Prostate gland (tissue), 2 donors: Measurements from ENCODE around the gene PTPRG. TPM values are rescaled to one million over a fixed set of nuclear protein-coding genes. Genes with fewer than 3 reads are reported as not detected.
A peak's percentile ranks its signal among the peaks of the same experiment; 100 is the strongest.

Experiments used
- DNase-seq: peaks from one replicate; pipeline ENCODE4 v3.0.0-alpha.2; 2019; ENCODE audit warnings: low spot score
- H3K27ac ChIP-seq, 2 donors: fragments of 200-600 bp; sonication (generic); 2 replicates each; pipeline ENCODE4 v1.5.1; 2017 to 2019
- H3K27me3 ChIP-seq: fragments of 200-600 bp; sonication (generic); replicated peaks from 2 replicates; pipeline ENCODE4 v1.5.1; 2019; ENCODE audit not compliant: insufficient read depth
- H3K36me3 ChIP-seq, 2 donors: fragments of 200-600 bp; sonication (generic); 1 replicate in 1 of 2; 2 replicates in 1 of 2; pipeline versions ENCODE4 v1.5.1 to v1.8.1; 2017 to 2019
- H3K4me1 ChIP-seq: fragments of 200-600 bp; sonication (generic); replicated peaks from 2 replicates; pipeline ENCODE4 v1.5.1; 2019
- H3K4me3 ChIP-seq, 2 donors: fragments of 200-600 bp; sonication (generic); 2 replicates each; pipeline ENCODE4 v1.5.1; 2017 to 2019
- H3K9me3 ChIP-seq: fragments of 200-600 bp; sonication (generic); 2 replicates; pipeline ENCODE4 v1.5.1; 2017
- POLR2A ChIP-seq: fragments of 450-650 bp; IDR thresholded peaks from one replicate; pipeline ENCODE4 v1.6.1; 2016; ENCODE audit warnings: antibody characterized with exemption, mild to moderate bottlenecking
- POLR2AphosphoS5 ChIP-seq: sonication (generic); formaldehyde crosslinking; IDR thresholded peaks from one replicate; pipeline ENCODE4 v1.6.1; 2017; ENCODE audit warnings: antibody characterized with exemption
- WGBS: methylation state at CpG from one replicate; pipeline ENCODE4 v1.1.5; 2018; 5-methylcytosine and 5-hydroxymethylcytosine counted together
- intact Hi-C: fragments of 100-400 bp; cut with DNase I; formaldehyde crosslinking; loops from one replicate; pipeline ENCODE4 v1.14.2; 2022
- total RNA-seq, 2 donors: library from RNA; depleted of rRNA; stranded (reverse); fragments of >200 nt; gene quantifications; one replicate each; pipeline ENCODE4 v1.1.0, GENCODE V29; 2016
- TF ChIP-seq, protein P1 (sequence below), 4 experiments: fragments of 200-600 bp in 2 of 4; fragments of 450-650 bp in 2 of 4; sonication (generic) in 2 of 4; IDR thresholded peaks; 1 replicate in 3 of 4; 2 replicates in 1 of 4; pipeline ENCODE4 v1.5.1; 2016 to 2019; ENCODE audit warnings: antibody characterized with exemption in 4 of 4, mild to moderate bottlenecking in 2 of 4, moderate library complexity in 2 of 4

Gene PTPRG
- total RNA-seq, 2 donors from 2014 or later: 22.0 to 78.6 TPM

DNA sequence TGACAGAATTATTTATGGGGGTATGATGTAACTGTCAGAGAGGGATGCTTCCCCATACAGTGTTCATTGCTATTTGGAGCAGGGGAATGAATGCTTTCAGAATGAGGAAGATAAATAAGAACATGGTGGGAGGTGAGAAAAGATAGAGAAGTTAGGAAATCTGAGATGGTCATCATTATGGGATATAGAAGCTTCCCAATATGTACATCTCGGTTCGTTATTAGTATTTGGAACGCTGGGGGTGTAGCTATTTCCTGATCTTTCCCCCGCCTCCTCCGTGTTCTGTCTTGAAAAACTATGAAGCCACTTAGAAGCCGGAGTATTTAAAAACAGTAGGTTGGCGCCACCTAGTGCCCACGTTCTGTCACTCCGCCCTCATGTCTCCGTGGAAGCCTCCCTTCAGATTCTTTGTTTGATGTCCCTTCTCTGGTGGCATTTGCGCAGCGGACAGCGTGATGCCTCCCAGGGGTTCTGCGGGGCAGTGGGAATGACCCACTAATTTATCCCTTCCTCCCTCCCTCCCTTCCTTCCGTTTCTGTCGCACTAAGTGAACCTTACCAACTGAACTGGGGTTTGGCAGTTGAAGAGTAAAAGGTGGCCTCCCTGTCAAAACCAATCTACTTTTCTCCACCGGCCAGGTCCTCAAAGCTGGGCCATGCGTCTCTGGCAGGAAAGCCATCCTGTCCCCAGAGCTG, 627.5 kb downstream of the PTPRG start:
- intact Hi-C loops: loop anchor here (2.0 to 10.0 kb wide), 2 partner anchors 264 to 626 kb away; no protein-coding TSS in a partner anchor
- Histone ChIP-seq H3K4me3 (no peak overlapping the region), H3K9me3 (no peaks in the 10 kb centered on the region), H3K4me1 (no peaks in the 10 kb centered on the region), H3K27me3 (no peaks in the 10 kb centered on the region), H3K36me3 (no peaks in the 10 kb centered on the region), H3K27ac (no peak overlapping the region)
- DNase-seq: peak; percentile 75
- 5% methylated on average over 18 of the region's 18 CpGs for whole genome bisulfite sequencing
- TF ChIP-seq, protein P1, sequence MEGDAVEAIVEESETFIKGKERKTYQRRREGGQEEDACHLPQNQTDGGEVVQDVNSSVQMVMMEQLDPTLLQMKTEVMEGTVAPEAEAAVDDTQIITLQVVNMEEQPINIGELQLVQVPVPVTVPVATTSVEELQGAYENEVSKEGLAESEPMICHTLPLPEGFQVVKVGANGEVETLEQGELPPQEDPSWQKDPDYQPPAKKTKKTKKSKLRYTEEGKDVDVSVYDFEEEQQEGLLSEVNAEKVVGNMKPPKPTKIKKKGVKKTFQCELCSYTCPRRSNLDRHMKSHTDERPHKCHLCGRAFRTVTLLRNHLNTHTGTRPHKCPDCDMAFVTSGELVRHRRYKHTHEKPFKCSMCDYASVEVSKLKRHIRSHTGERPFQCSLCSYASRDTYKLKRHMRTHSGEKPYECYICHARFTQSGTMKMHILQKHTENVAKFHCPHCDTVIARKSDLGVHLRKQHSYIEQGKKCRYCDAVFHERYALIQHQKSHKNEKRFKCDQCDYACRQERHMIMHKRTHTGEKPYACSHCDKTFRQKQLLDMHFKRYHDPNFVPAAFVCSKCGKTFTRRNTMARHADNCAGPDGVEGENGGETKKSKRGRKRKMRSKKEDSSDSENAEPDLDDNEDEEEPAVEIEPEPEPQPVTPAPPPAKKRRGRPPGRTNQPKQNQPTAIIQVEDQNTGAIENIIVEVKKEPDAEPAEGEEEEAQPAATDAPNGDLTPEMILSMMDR (IDR thresholded peaks at IDR 0.05): peak; percentile 51 to 78 (median 76)
- TF ChIP-seq POLR2A (no peak), POLR2AphosphoS5 (peak; percentile 25)

DNA sequence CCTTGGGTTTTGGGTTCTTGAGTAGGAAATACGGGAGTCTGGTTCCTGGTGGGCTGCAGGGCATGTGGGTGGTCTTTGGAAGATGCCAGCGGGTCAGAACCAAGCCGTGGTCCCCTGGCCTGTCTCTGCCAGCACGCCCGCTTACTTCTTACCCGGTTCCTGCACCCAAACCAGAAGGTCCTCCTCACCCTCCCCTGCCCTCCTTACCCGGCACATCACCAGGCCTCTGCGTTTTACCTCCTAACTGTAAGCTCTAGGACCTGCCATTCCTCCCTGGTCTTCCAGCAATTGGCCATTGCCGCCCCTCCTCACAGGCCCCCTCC, 628.0 kb downstream of the PTPRG start:
- no peaks in the 10 kb centered on the region for H3K27me3 ChIP-seq
- H3K27ac ChIP-seq: no peak overlapping the region
- DNase-seq: no peak
- no peaks in the 10 kb centered on the region for H3K9me3 ChIP-seq
- no peaks in the 10 kb centered on the region for H3K36me3 ChIP-seq
- H3K4me3 ChIP-seq: no peak overlapping the region
- no peaks in the 10 kb centered on the region for H3K4me1 ChIP-seq
- TF ChIP-seq, protein P1 (IDR thresholded peaks at IDR 0.05): no peak
- no peak for TF ChIP-seq POLR2A
- no peak for TF ChIP-seq POLR2AphosphoS5
- intact Hi-C loops: loop anchor here (2.0 to 10.0 kb wide), 2 partner anchors 265 to 627 kb away; no protein-coding TSS in a partner anchor
- WGBS: 86% methylated on average over 9 of the region's 9 CpGs

DNA sequence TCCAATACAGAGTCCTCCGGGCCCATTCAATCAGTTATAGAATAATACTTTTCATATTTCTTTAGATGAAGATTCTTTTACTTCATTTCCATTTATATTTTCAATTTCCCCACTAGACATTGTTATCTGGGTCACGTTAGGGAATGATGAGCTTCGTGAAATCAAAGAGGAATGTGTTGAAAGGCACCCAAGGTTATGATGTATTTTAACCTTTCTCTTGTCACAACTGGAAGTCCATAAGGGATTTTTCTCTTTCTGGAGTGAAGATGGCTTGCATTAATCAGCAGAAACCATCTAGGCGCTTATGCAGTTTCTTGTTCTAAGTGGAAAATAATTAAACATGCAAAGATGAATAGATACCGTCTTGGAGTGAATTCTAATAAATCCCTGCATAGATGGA, 631.5 kb downstream of the PTPRG start:
- DNase-seq: no peak
- Histone ChIP-seq H3K4me1 (no peaks in the 10 kb centered on the region), H3K4me3 (no peak overlapping the region), H3K9me3 (no peaks in the 10 kb centered on the region), H3K27me3 (no peaks in the 10 kb centered on the region), H3K36me3 (no peaks in the 10 kb centered on the region), H3K27ac (no peak overlapping the region)
- intact Hi-C loops: loop anchor here (10.0 kb wide), 1 partner anchor 122 kb away; no protein-coding TSS in a partner anchor
- 86% methylated on average over 5 of the region's 5 CpGs for WGBS
- no peak for TF ChIP-seq POLR2AphosphoS5
- TF ChIP-seq POLR2A: no peak
- TF ChIP-seq, protein P1 (IDR thresholded peaks at IDR 0.05): no peak

DNA sequence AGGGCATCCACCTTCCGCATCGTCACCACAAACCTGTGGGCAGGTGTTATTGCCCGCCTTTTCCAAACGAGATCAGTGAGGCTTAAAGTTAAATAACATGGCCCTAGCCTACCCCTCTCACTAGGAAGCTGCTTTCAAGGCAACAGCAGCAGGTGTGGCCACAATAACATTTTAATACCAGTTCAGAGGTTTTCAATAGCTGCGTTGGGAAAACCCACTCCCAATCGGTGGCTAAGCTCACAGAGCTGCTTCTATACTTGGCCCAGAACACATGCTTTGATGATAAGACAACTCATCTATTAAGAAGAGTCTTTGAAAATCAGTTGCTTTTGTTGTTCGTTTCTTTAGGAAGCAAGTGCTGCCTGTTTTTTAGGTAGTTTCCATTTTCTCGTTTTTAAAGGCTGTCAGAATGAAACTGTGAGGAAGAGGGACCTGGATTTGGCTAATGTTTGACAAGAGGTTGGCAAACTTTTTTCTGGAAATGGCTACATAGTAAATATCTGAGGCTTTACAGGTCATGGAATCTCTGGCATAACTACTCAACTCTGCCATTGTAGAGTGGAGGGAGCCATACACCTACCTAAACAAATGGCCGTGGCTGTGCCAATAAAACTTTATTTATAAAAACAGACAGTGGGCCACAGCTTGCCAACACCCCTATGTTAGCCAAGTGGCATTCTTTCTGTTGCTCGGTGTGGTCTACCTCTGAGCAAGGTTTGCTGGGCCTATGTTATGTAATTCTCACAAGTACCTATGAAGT, 632.4 kb downstream of the PTPRG start:
- DNase-seq: no peak
- WGBS: 82% methylated on average over 10 of the region's 10 CpGs

DNA sequence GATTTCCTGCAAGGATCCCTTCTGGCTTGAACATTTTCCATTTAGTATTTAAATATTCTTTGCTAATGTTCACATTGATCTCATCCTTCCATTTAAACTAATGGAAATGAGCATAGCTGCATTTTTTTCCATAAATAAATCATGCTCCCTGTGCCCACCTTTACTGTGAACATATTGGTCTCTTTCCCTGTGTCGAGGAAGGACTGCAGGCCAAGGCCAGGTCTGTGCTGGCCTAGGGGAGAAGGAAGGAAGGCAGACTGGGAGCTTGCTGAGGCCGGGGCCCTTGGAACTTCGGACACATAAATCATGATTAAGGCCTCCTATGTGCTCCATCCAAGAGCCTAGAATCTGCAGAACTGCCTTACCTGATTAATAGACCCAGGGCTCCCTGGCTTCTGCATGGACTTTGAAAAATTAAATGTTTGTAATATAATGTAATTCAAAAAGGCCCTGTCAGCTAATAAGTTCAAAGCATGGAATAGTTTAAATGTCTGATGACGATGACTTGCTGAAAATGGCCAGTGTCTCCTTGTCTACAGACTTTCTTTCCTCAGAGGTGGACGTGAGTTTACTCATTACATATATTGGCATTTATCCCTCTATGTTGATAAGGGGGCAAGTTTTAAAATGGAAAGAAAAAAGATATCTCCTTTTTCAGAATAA, 636.1 kb downstream of the PTPRG start:
- Histone ChIP-seq H3K27ac (no peak overlapping the region), H3K9me3 (no peaks in the 10 kb centered on the region), H3K27me3 (no peaks in the 10 kb centered on the region), H3K4me3 (no peak overlapping the region), H3K4me1 (no peaks in the 10 kb centered on the region), H3K36me3 (no peaks in the 10 kb centered on the region)
- no peak for DNase-seq
- WGBS: 90% methylated on average over 5 of the region's 5 CpGs
- intact Hi-C loops: loop anchor here (10.0 kb wide), 1 partner anchor 117 kb away; no protein-coding TSS in a partner anchor
- no peak for TF ChIP-seq POLR2A
- TF ChIP-seq, protein P1 (IDR thresholded peaks at IDR 0.05): no peak
- no peak for TF ChIP-seq POLR2AphosphoS5

More for the DNA sequence above, 632.4 kb downstream of the PTPRG start:
- intact Hi-C loops: loop anchor here (10.0 kb wide), 1 partner anchor 121 kb away; no protein-coding TSS in a partner anchor
- H3K9me3 ChIP-seq: no peaks in the 10 kb centered on the region
- no peak for TF ChIP-seq POLR2A
- H3K4me3 ChIP-seq: no peak overlapping the region
- H3K36me3 ChIP-seq: no peaks in the 10 kb centered on the region
- H3K27me3 ChIP-seq: no peaks in the 10 kb centered on the region
- H3K27ac ChIP-seq: no peak overlapping the region
- no peaks in the 10 kb centered on the region for H3K4me1 ChIP-seq
